Lung (tissue), 16 donors: Measurements from ENCODE around the gene TMEM116. TPM values are rescaled to one million over a fixed set of nuclear protein-coding genes. Genes with fewer than 3 reads are reported as not detected.

Source experiments
- ATAC-seq: fragments of 200-7000 bp; cut with Tn5 transposase; one replicate; pipeline ENCODE4 v1.9.1; 2020; ENCODE audit warnings: moderate number of reproducible peaks; ENCODE audit not compliant: insufficient read depth, low FRiP score
- DNase-seq, 3 donors: peaks; one replicate each; pipeline ENCODE4 v3.0.0-alpha.2; 2013 to 2017
- H3K27ac ChIP-seq, 2 donors: one replicate each; pipeline ENCODE4 v1.5.1; 2013; ENCODE audit warnings: mild to moderate bottlenecking in 2 of 2, moderate library complexity in 2 of 2, control low read depth in 1 of 2, inconsistent platforms in 1 of 2, low read depth in 1 of 2, low read length in 1 of 2
- H3K27me3 ChIP-seq, 3 donors: one replicate each; pipeline ENCODE4 v1.5.1; 2013; ENCODE audit warnings: low read length in 2 of 3; ENCODE audit not compliant: control insufficient read depth in 3 of 3, insufficient read depth in 3 of 3
- H3K36me3 ChIP-seq, 4 donors: one replicate each; pipeline ENCODE4 v1.5.1; 2013; ENCODE audit warnings: low read length in 4 of 4, mild to moderate bottlenecking in 1 of 4, moderate library complexity in 1 of 4; ENCODE audit not compliant: control insufficient read depth in 4 of 4, insufficient read depth in 4 of 4
- H3K4me1 ChIP-seq, 5 donors: one replicate each; pipeline ENCODE4 v1.5.1; 2013; ENCODE audit warnings: low read length in 5 of 5, mild to moderate bottlenecking in 2 of 5, moderate library complexity in 1 of 5; ENCODE audit not compliant: control insufficient read depth in 5 of 5, insufficient read depth in 5 of 5
- H3K4me3 ChIP-seq: one replicate; pipeline ENCODE4 v1.5.1; 2013; ENCODE audit warnings: mild to moderate bottlenecking, control low read depth, moderate library complexity
- H3K9ac ChIP-seq, 2 donors: one replicate each; pipeline ENCODE4 v1.5.1; 2013; ENCODE audit warnings: low read length in 2 of 2, control low read depth in 1 of 2; ENCODE audit not compliant: insufficient read depth in 1 of 2
- H3K9me3 ChIP-seq, 4 donors: one replicate each; pipeline ENCODE4 v1.5.1; 2013; ENCODE audit warnings: low read length in 3 of 4, mild to moderate bottlenecking in 1 of 4, moderate library complexity in 1 of 4; ENCODE audit not compliant: control insufficient read depth in 4 of 4, insufficient read depth in 3 of 4
- WGBS, 2 donors: extraction: QIAGEN DNeasy Blood & Tissue Kit; methylation state at CpG; one replicate each; pipeline ENCODE4 v1.1.7; 2013; 5-methylcytosine and 5-hydroxymethylcytosine counted together
- long read RNA-seq, 5 donors: transcript quantifications; one replicate each; lab custom pipeline, GENCODE V29; 2026
- polyA plus RNA-seq, 2 donors: library from polyadenylated mRNA; stranded (reverse); fragments of 200-250 nt; gene quantifications; one replicate each; pipeline ENCODE4 v1.2.1, GENCODE V29; 2013
- total RNA-seq, 2 donors: library from RNA; depleted of rRNA in 1 of 2; stranded (reverse); fragments of >200 nt in 1 of 2; gene quantifications; one replicate each; pipeline ENCODE4 v1.2.1, GENCODE V29; 2014 to 2021
- TF ChIP-seq, protein P1 (sequence below): IDR thresholded peaks from 2 replicates; pipeline ENCODE4 v1.5.1; 2012; ENCODE audit warnings: mild to moderate bottlenecking; ENCODE audit errors: control extremely low read depth, extremely low read depth
- donor health status: control.
- donor health status: control.
- donor health status: Bipolar disorder and iron deficiency.
- donor health status: healthy.
- donor health status: DM: yes; HTN: yes; CAD: no.

TMEM116 gene
- total RNA-seq (10 to 100 TPM; 17.1 to 40.1 TPM), polyA plus RNA-seq (10 to 100 TPM; 10.5 to 12.2 TPM)
- long read RNA-seq, donor 1, transcript TMEM116-202 (1 exons, 2,761 nt): major isoform, 8 of 9 reads
- long read RNA-seq, donor 1, partial matches to known transcripts: 0 of 9 reads
- long read RNA-seq, donor 1, other reads (novel, unspliced or antisense): 0 of 9 reads
- long read RNA-seq, donor 2: 0 reads
- long read RNA-seq, donor 3, partial matches to known transcripts: 0 of 2 reads
- long read RNA-seq, donor 3, other reads (novel, unspliced or antisense): 0 of 2 reads
- long read RNA-seq, donor 4, partial matches to known transcripts: 0 of 1 reads
- long read RNA-seq, donor 4, other reads (novel, unspliced or antisense): 0 of 1 reads
- long read RNA-seq, donor 5, partial matches to known transcripts: 0 of 4 reads
- long read RNA-seq, donor 5, other reads (novel, unspliced or antisense): 0 of 4 reads

DNA sequence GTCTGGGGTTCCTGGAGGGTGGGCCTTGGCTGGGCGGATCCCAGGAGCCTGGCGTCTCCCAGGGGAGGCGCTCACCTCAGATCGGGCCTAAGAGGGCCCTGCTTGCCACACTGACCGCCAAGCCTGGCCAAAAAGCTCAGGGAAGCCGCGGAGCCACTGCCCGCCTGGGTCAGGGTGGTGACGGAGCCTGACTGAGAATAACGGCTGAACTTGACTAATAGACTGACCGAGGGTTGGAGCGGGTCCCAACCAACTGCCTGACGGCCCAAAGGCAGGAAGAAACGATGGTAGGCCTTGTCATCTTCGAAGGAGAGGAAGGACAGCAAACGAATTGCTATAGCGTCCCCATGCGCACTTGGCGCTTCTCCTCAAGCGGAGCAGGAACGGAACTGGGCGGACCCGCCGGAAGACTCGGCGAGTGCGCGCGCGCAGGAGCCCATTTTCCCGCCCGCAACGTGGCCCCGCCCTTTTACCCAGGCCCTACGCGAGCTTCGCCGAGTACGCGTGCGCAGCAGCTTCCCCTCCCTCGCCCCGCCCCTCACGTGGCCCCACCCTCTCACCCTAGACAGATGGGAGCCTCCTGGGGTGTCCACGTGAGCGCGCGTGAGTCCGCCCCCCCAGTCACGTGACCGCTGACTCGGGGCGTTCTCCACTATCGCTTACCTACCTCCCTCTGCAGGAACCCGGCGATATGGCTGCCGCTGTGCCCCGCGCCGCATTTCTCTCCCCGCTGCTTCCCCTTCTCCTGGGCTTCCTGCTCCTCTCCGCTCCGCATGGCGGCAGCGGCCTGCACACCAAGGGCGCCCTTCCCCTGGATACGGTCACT, at the start of gene TMEM116, which contains the start of gene ERP29:
TMEM116 (minus strand) TSS at position 391 of the 826 bp plus-strand sequence. CDS start 7,895 bp downstream, outside the sequence.
ERP29 (plus strand) TSS at position 652 of the 826 bp plus-strand sequence; CDS start at position 692, 40 bp downstream.
- H3K9ac ChIP-seq: peak within 1 kb of the TSS; percentile 88 to 94
- ATAC-seq: peak; percentile 92
- DNase-seq: peak; percentile 99 to 100 (median 100)
- H3K9me3 ChIP-seq: no peaks in the 10 kb centered on the region
- TF ChIP-seq, protein P1, sequence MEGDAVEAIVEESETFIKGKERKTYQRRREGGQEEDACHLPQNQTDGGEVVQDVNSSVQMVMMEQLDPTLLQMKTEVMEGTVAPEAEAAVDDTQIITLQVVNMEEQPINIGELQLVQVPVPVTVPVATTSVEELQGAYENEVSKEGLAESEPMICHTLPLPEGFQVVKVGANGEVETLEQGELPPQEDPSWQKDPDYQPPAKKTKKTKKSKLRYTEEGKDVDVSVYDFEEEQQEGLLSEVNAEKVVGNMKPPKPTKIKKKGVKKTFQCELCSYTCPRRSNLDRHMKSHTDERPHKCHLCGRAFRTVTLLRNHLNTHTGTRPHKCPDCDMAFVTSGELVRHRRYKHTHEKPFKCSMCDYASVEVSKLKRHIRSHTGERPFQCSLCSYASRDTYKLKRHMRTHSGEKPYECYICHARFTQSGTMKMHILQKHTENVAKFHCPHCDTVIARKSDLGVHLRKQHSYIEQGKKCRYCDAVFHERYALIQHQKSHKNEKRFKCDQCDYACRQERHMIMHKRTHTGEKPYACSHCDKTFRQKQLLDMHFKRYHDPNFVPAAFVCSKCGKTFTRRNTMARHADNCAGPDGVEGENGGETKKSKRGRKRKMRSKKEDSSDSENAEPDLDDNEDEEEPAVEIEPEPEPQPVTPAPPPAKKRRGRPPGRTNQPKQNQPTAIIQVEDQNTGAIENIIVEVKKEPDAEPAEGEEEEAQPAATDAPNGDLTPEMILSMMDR: peak; percentile 40
- H3K4me1 ChIP-seq: peaks cover 4 to 24% (median 12%) of the 10 kb centered on the region in 5 donors
- H3K36me3 ChIP-seq: peaks cover 0 to 9% (median 6%) of the 10 kb centered on the region in 4 donors
- H3K27me3 ChIP-seq: no peaks in the 10 kb centered on the region
- WGBS, 2 donors: 1% methylated on average over 63 to 67 of the region's 67 CpGs
- peak within 1 kb of the TSS; percentile 88 for H3K4me3 ChIP-seq
- H3K27ac ChIP-seq: peak within 1 kb of the TSS; percentile 93 to 97

DNA sequence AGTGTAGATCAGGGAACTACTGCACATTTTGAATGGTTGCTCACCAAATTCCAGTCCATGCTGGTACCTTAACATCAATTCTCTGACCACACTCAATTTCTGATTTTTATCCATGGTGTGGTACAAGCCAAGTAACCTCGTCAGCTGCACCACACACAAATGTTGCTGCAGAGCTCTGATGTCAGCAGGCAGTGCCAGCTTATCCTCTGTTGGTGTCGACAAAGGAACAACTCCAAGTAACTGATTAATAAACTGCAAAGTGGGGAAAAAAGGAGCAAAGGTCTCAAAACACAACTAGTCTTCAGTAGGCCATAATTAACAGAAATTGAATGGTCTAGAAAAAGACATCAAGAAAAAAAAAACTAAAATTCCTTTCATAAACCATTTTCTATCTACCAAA, 48.2 kb upstream of the TMEM116 start:
- H3K4me1 ChIP-seq: no peaks in the 10 kb centered on the region
- 91 to 94% methylated on average over 2 of the region's 2 CpGs for WGBS, 2 donors
- peaks cover 21 to 47% (median 34%) of the 10 kb centered on the region in 4 donors for H3K36me3 ChIP-seq
- H3K27ac ChIP-seq: no peak overlapping the region
- TF ChIP-seq, protein P1: no peak
- no peaks in the 10 kb centered on the region for H3K27me3 ChIP-seq
- H3K9ac ChIP-seq: no peak overlapping the region
- no peak for DNase-seq
- no peaks in the 10 kb centered on the region for H3K9me3 ChIP-seq
- no peak for ATAC-seq
- H3K4me3 ChIP-seq: no peak overlapping the region

DNA sequence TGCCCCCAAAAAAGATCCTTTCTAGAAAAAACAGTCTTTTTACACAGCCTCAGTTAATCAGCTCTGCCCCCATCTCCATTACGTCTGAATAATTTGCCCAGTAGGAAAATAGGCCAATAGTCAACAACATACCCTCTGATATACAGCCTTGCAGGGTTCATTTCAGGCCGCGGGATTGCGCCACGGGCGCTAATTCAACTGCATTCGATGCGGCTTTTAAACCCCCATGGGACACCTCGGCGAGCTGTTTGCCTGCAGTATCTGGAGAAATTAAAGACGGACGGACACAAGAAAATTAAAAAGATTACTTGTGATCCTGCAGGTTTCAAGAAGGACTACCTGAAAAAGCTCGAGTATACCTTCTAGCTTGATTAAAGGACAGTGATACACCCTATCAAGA, 36.4 kb upstream of the TMEM116 start:
- Histone ChIP-seq H3K36me3 (peaks cover 33 to 64% (median 37%) of the 10 kb centered on the region in 4 donors), H3K27me3 (no peaks in the 10 kb centered on the region), H3K9ac (no peak overlapping the region), H3K4me3 (no peak overlapping the region), H3K4me1 (no peaks in the 10 kb centered on the region), H3K9me3 (no peaks in the 10 kb centered on the region), H3K27ac (no peak overlapping the region)
- ATAC-seq (no peak), DNase-seq (no peak)
- TF ChIP-seq, protein P1: no peak
- WGBS, 2 donors: 96% methylated on average over 13 of the region's 13 CpGs
